DND-41 (cell line): ENCODE data around the gene MAOB.
"Not testable (repeated sequence)": the region's sequence is repeated elsewhere in the genome, so short reads cannot be mapped to it uniquely, and the experiment has no call there.

Experiments
- ATAC-seq: fragments of 200-7000 bp; cut with Tn5 transposase; 3 replicates; pipeline ENCODE4 v1.9.1; 2021; ENCODE audit warnings: low read depth; ENCODE audit not compliant: insufficient read depth
- DNase-seq: peaks from one replicate; pipeline ENCODE4 v3.0.0-alpha.2; 2020
- H2AFZ ChIP-seq: 2 replicates; pipeline ENCODE4 v1.6.0; 2012; ENCODE audit warnings: low read depth, low read length
- H3K27ac ChIP-seq: 2 replicates; pipeline ENCODE4 v1.5.1; 2012; ENCODE audit warnings: low read length, inconsistent platforms
- H3K27me3 ChIP-seq: fragments of 200-600 bp; sonication (generic); 2 replicates; pipeline ENCODE4 v1.6.0; 2012; ENCODE audit warnings: low read length, mild to moderate bottlenecking, inconsistent platforms; ENCODE audit not compliant: insufficient read depth, poor library complexity
- H3K36me3 ChIP-seq: 2 replicates; pipeline ENCODE4 v1.5.1; 2012; ENCODE audit warnings: low read length, inconsistent platforms; ENCODE audit not compliant: insufficient read depth
- H3K4me1 ChIP-seq: 2 replicates; pipeline ENCODE4 v1.5.1; 2012; ENCODE audit warnings: mild to moderate bottlenecking, low read length; ENCODE audit not compliant: insufficient read depth
- H3K4me2 ChIP-seq: 2 replicates; pipeline ENCODE4 v1.6.0; 2012; ENCODE audit warnings: mild to moderate bottlenecking, moderate library complexity, low read length, inconsistent platforms; ENCODE audit not compliant: insufficient read depth
- H3K4me3 ChIP-seq, 2 experiments: fragments of 200-600 bp in 1 of 2; shearing (Covaris generic) in 1 of 2; 2 replicates each; pipeline ENCODE4 v1.5.1; 2012 to 2016; ENCODE audit warnings: inconsistent platforms in 2 of 2, low read length in 2 of 2, mild to moderate bottlenecking in 2 of 2, low read depth in 1 of 2, moderate library complexity in 1 of 2
- H3K79me2 ChIP-seq: 2 replicates; pipeline ENCODE4 v1.6.0; 2012; ENCODE audit warnings: low read length, inconsistent platforms; ENCODE audit not compliant: insufficient read depth
- H3K9ac ChIP-seq: 2 replicates; pipeline ENCODE4 v1.6.0; 2012; ENCODE audit warnings: low read depth, mild to moderate bottlenecking, inconsistent platforms, low read length, moderate library complexity
- H3K9me3 ChIP-seq: 2 replicates; pipeline ENCODE4 v1.5.1; 2012; ENCODE audit warnings: low read length, moderate library complexity, mild to moderate bottlenecking, inconsistent platforms; ENCODE audit not compliant: insufficient read depth, severe bottlenecking
- H4K20me1 ChIP-seq: 2 replicates; pipeline ENCODE4 v1.6.0; 2012; ENCODE audit warnings: low read length; ENCODE audit not compliant: insufficient read depth
- EZH2 ChIP-seq: IDR thresholded peaks from 3 replicates; pipeline ENCODE4 v1.6.1; 2012; ENCODE audit warnings: borderline replicate concordance, low read depth, mild to moderate bottlenecking, moderate library complexity, low read length, inconsistent platforms; ENCODE audit not compliant: severe bottlenecking
- TF ChIP-seq, protein P1 (sequence below): IDR thresholded peaks from 2 replicates; pipeline ENCODE4 v1.5.1; 2012; ENCODE audit warnings: borderline replicate concordance, low read length, moderate library complexity, mild to moderate bottlenecking; ENCODE audit not compliant: poor library complexity, severe bottlenecking; ENCODE audit errors: extremely low read depth

MAOB gene

DNA sequence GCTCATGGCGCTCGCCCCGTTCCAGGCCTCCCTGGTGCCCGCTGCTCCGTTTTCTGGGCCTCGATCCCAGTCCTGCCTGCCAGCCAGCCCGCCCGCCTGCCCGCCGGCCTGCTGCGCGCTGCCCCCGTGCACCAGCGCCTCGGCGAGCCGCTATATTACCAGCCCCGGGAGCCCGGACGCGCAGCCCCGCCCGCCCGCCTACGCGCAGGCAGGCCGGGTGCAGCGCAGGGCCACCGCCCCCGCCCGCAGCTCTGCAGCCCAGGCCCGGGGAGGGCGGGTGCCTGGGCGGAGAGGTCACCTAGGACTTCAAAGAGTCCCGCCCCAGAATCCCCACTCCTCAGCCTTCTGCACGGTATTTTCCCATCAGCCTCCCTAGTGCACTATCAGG lies at the start of gene MAOB:
Gene MAOB, minus strand, starts transcription at position 157 of the 388 bp plus-strand sequence. Its CDS starts 151 bp downstream, at position 6.
- Histone ChIP-seq H3K27me3 (no peaks in the 10 kb centered on the region), H3K9me3 (no peaks in the 10 kb centered on the region), H3K9ac (no peak within 1 kb of the TSS), H3K4me2 (no peak within 1 kb of the TSS), H3K4me3 (no peak within 1 kb of the TSS), H3K79me2 (no peaks in the 10 kb centered on the region), H3K27ac (no peak within 1 kb of the TSS), H3K4me1 (no peaks in the 10 kb centered on the region), H2AFZ (no peak within 1 kb of the TSS), H4K20me1 (no peaks in the 10 kb centered on the region), H3K36me3 (no peaks in the 10 kb centered on the region)
- no peak for ATAC-seq
- TF ChIP-seq, protein P1, sequence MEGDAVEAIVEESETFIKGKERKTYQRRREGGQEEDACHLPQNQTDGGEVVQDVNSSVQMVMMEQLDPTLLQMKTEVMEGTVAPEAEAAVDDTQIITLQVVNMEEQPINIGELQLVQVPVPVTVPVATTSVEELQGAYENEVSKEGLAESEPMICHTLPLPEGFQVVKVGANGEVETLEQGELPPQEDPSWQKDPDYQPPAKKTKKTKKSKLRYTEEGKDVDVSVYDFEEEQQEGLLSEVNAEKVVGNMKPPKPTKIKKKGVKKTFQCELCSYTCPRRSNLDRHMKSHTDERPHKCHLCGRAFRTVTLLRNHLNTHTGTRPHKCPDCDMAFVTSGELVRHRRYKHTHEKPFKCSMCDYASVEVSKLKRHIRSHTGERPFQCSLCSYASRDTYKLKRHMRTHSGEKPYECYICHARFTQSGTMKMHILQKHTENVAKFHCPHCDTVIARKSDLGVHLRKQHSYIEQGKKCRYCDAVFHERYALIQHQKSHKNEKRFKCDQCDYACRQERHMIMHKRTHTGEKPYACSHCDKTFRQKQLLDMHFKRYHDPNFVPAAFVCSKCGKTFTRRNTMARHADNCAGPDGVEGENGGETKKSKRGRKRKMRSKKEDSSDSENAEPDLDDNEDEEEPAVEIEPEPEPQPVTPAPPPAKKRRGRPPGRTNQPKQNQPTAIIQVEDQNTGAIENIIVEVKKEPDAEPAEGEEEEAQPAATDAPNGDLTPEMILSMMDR, result no peak
- no peak for TF ChIP-seq EZH2
- no peak for DNase-seq

DNA sequence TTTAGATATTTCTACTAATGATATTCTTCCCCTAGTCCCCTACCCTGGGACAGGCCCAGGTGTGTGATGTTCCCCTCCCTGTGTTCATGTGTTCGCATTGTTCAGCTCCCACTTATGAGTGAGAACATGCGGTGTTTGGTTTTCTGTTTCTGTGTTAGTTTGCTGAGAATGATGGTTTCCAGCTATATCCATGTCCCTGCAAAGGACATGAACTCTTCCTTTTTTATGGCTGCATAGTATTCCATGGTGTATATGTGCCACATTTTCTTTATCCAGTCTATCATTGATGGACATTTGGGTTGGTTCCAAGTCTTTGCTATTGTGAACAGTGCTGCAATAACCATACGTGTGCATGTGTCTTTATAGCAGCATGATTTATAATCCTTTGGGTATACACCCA lies 39.8 kb upstream of the MAOB start:
- H4K20me1 ChIP-seq, result not testable (repeated sequence)

DNA sequence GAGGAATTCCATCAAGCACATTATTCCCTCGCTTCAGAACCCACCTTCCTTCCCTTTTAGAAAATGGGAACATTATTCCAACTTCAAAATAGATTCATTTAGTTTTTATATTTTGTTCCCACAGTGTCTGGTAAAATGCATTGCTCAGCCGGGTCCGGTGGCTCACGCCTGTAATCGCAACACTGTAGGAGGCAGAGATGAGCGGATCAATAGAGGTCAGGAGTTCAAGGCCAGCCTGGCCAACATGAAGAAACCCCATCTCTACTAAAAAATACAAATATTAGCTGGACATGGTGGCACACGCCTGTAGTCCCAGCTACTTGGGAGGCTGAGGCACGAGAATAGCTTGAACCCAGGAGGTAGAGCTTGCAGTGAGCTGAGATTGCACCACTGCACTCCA lies 28.5 kb upstream of the MAOB start:
- H3K27ac ChIP-seq, H2AFZ ChIP-seq, H3K79me2 ChIP-seq, H3K9ac ChIP-seq, ATAC-seq, H3K4me3 ChIP-seq, DNase-seq, H3K4me2 ChIP-seq, H3K27me3 ChIP-seq, H4K20me1 ChIP-seq, H3K9me3 ChIP-seq, H3K4me1 ChIP-seq, H3K36me3 ChIP-seq: not testable (repeated sequence)

More for the DNA sequence above, 39.8 kb upstream of the MAOB start:
- ATAC-seq, H3K9me3 ChIP-seq, H3K4me1 ChIP-seq, H2AFZ ChIP-seq, H3K27ac ChIP-seq, H3K27me3 ChIP-seq, H3K36me3 ChIP-seq, H3K4me3 ChIP-seq, H3K79me2 ChIP-seq, H3K9ac ChIP-seq, DNase-seq, H3K4me2 ChIP-seq: not testable (repeated sequence)

DNA sequence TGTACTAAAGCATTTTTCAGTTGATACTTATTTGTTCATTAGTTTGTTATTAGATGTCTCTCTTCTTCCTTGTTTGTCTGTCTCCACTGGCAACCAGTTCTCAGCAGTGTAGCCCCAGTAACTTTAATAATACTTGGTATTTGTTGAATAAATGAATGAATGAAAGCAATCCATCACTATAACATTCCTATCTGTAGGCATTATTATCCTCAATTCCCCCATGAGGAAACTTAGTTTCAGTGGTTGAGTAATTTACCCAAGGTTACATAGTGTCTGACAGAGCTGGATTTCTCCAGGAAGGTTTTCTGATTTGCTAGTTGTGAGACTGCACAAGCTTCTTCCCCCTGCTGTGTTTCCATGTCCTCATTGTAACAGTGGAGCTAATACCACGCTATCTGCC lies 27.8 kb upstream of the MAOB start:
- no peak overlapping the region for H3K9ac ChIP-seq
- H3K27me3 ChIP-seq, result no peaks in the 10 kb centered on the region
- no peak for DNase-seq
- no peaks in the 10 kb centered on the region for H3K79me2 ChIP-seq
- no peaks in the 10 kb centered on the region for H4K20me1 ChIP-seq
- H3K4me2 ChIP-seq, result no peak overlapping the region
- H3K27ac ChIP-seq, result no peak overlapping the region
- H3K36me3 ChIP-seq, result no peaks in the 10 kb centered on the region
- no peaks in the 10 kb centered on the region for H3K9me3 ChIP-seq
- no peaks in the 10 kb centered on the region for H3K4me1 ChIP-seq
- no peak overlapping the region for H2AFZ ChIP-seq
- H3K4me3 ChIP-seq, result no peak overlapping the region
- TF ChIP-seq, protein P1, result no peak
- TF ChIP-seq EZH2, result no peak
- ATAC-seq, result no peak

DNA sequence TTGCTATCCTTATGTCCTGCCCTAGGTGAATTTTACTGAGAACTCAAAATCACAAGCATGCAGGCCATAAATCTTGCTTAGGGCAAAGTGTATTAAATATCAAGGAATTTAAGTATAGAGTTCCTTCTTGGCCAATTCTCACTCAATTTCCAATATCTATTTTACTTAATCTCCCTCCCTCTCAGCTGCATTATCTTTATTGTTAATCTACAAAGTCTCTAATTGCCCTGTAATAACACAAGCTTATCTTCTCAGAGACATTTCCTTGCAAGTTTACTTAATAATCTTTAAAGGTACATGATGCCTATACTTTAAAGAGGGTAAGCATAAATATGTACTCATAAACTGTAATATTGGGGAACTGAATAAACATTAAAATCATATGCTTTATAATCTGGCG lies 26.9 kb upstream of the MAOB start:
- Histone ChIP-seq H2AFZ (no peak overlapping the region), H3K4me2 (no peak overlapping the region), H3K9me3 (no peaks in the 10 kb centered on the region), H3K27ac (no peak overlapping the region), H3K4me1 (no peaks in the 10 kb centered on the region), H3K79me2 (no peaks in the 10 kb centered on the region), H3K9ac (no peak overlapping the region), H3K36me3 (no peaks in the 10 kb centered on the region), H3K27me3 (no peaks in the 10 kb centered on the region), H3K4me3 (no peak overlapping the region), H4K20me1 (no peaks in the 10 kb centered on the region)
- DNase-seq (no peak), ATAC-seq (no peak)
- TF ChIP-seq EZH2, result no peak
- TF ChIP-seq, protein P1, result no peak
